Measurements from ENCODE around the gene STX12.

STX12 gene

DNA sequence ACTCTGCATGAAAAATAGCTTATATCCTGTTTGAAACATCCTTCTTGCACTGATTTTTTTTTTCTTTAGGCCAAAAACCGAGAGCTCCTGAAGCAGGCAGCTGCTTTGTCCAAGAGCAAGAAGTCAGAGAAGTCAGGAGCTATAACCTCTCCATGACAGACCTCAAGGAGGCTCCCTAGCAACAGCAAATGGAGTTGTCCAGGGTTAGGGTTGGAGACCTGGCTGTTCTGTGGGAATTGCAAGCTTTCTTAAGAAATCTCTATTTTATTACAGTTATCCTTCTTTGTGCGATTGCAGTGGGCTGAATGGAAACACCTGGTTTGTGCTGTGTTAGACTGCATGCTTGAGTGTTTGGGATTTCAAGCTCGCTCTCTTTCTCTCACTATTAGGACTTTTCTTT lies 12.6 kb upstream of the STX12 start:
- no peak overlapping the region for H3K4me3 ChIP-seq (ENCODE audit: low read depth, low read length)
- DNase-seq (ENCODE audit: low read depth): no peak
- TF ChIP-seq, protein P1, sequence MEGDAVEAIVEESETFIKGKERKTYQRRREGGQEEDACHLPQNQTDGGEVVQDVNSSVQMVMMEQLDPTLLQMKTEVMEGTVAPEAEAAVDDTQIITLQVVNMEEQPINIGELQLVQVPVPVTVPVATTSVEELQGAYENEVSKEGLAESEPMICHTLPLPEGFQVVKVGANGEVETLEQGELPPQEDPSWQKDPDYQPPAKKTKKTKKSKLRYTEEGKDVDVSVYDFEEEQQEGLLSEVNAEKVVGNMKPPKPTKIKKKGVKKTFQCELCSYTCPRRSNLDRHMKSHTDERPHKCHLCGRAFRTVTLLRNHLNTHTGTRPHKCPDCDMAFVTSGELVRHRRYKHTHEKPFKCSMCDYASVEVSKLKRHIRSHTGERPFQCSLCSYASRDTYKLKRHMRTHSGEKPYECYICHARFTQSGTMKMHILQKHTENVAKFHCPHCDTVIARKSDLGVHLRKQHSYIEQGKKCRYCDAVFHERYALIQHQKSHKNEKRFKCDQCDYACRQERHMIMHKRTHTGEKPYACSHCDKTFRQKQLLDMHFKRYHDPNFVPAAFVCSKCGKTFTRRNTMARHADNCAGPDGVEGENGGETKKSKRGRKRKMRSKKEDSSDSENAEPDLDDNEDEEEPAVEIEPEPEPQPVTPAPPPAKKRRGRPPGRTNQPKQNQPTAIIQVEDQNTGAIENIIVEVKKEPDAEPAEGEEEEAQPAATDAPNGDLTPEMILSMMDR (IDR thresholded peaks at IDR 0.05; ENCODE audit: insufficient read depth, low read depth, low read length, missing control alignments): no peak

DNA sequence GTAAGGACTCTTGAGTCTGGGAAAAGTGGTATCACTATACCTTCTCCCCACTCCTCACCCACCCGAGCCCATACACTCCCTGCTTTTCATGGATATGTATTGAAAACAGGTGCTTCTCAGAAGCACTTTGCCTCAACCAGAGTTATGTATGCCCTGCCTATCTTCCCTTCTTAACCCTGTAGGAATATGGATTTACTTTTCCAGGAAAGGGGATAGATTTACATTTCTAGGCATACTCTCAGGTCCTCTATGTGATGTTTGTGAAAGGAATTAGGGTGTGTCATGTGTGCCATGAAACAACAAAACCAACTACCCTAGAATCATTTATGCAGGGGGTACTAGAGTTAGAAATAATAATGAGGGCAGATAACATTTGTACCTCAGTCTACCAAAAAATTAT lies 11.0 kb upstream of the STX12 start:
- TF ChIP-seq, protein P1 (IDR thresholded peaks at IDR 0.05; ENCODE audit: insufficient read depth, low read depth, low read length, missing control alignments): no peak
- H3K4me3 ChIP-seq (ENCODE audit: low read depth, low read length): no peak overlapping the region
- no peak for DNase-seq (ENCODE audit: low read depth)

DNA sequence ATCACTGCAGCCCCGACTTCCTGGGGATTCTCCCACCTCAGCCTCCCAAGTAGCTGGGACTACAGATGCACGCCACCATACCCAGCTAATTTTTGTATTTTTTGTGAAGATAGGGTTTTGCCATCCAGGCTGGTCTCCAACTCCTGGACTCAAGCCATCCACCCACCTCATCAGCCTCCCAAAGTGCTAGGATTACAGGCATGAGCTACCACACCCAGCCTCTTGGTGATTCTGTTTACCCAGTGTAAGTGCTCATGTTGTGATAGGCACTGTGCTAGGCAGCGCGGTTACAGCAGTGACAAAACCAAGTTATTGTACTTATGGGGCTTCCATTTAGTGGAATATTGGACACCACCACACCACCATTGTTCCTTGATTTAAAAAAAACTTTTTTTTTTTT lies 9.7 kb upstream of the STX12 start:
- TF ChIP-seq, protein P1 (IDR thresholded peaks at IDR 0.05; ENCODE audit: insufficient read depth, low read depth, low read length, missing control alignments): no peak
- H3K4me3 ChIP-seq (ENCODE audit: low read depth, low read length): no peak overlapping the region
- no peak for DNase-seq (ENCODE audit: low read depth)

- H3K4me3 ChIP-seq (ENCODE audit: low read depth, low read length): no peak overlapping the region
- TF ChIP-seq, protein P1 (IDR thresholded peaks at IDR 0.05; ENCODE audit: insufficient read depth, low read depth, low read length, missing control alignments): no peak
- no peak for DNase-seq (ENCODE audit: low read depth)
Measured at GRCh38 chr1:27770293-27770830, 2.7 kb upstream of the STX12 start.

DNA sequence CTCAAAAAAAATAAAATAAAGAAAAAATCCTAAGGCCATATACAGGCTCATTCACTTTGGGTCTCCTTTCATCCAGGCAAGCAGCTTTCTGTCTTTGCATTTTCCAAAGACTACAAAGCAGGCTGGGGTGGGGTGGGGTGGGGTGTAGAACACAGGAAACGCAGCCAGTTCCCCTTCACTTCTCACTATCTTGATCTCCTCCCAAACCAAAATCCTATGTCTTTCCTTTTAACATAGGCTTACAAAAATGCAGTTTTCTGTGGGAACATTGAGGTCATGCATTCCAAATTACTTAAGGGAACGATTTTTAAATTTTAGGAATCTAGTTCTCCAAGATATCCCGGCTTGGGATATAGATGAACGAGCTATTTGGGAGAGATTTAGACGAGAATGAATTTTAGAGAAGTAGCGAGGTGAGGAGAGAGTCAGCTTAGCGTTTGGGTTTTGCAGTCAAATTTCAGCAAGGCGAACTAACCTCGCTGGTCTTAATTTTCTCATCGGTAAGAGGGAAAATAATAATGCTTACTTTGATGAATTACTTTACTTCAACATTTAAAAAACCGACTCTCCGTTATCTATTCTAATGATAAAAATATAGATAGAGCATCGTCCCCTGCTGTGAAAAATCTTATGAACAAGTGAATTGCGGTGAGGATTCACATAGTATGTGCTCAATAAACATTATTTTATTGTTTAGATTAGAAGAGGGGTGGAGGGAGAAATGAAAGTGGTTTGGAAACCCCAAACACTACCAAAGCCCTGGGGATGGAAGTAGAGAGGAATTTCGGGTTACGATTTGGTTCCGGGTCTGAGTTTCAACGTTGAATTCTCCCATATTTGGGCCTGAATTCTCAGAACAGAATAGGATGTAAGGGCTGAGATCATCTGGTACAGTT lies 735 bp upstream of the STX12 start:
- peak overlapping the region; percentile 58 for H3K4me3 ChIP-seq (ENCODE audit: low read depth, low read length)
- TF ChIP-seq, protein P1 (IDR thresholded peaks at IDR 0.05; ENCODE audit: insufficient read depth, low read depth, low read length, missing control alignments): no peak
- DNase-seq (ENCODE audit: low read depth): peak; percentile 35

DNA sequence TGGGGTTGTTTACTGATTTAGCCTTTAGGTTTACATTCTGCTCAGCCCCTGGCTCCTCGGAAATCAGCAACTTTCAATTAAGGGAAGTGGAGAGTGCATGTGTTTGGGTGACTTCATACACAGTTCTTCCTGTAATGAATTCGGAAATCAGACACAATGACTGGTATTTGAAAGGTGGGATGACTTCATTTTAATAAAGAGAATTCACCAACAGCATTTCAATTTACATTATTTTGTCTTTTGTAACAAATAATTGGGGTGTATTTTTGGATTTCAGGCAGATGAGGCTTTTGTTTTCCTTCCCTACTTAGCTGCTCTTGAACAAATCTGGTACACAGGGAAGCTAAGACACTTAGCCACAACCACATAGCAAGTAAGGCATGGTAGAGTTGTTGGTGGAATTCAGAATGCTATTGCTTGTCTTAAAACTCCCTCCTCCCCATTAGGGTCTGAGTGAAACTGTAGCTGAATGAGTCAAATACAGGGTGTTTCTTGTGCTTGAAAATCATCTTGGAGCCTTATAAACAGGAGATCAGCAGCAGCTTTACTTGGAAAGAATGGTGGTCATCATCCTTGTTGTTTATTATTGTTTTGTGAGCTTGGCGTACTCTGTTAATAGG lies 917 bp downstream of the STX12 start:
- TF ChIP-seq, protein P1 (IDR thresholded peaks at IDR 0.05; ENCODE audit: insufficient read depth, low read depth, low read length, missing control alignments): no peak
- peak; percentile 40 for DNase-seq (ENCODE audit: low read depth)
- H3K4me3 ChIP-seq (ENCODE audit: low read depth, low read length): peak overlapping the region; percentile 58

All from GM12865 (cell line).